Chondrocyte (in vitro differentiated cells): ENCODE measurements around the gene PDCL3. TPM values are rescaled to one million over a fixed set of nuclear protein-coding genes. Genes with fewer than 3 reads are reported as not detected.

Source experiments
- DNase-seq: peaks from one replicate; pipeline ENCODE4 v3.0.0; 2021; ENCODE audit warnings: mixed read lengths, low spot score
- H3K27ac Mint-ChIP-seq: one replicate; pipeline ENCODE4 v1.8.0; 2021; ENCODE audit warnings: mild to moderate bottlenecking, moderate library complexity, mixed read lengths; ENCODE audit not compliant: unreplicated experiment
- H3K27me3 Mint-ChIP-seq: 2 replicates; pipeline ENCODE4 v1.8.0; 2021; ENCODE audit warnings: low read depth, mixed read lengths
- H3K36me3 Mint-ChIP-seq: 2 replicates; pipeline ENCODE4 v1.8.0; 2021; ENCODE audit warnings: low read depth, mixed read lengths
- H3K4me1 Mint-ChIP-seq: 2 replicates; pipeline ENCODE4 v1.8.0; 2021; ENCODE audit warnings: low read depth, mild to moderate bottlenecking, mixed read lengths
- H3K4me3 Mint-ChIP-seq: one replicate; pipeline ENCODE4 v1.8.0; 2021; ENCODE audit warnings: mild to moderate bottlenecking, moderate library complexity, mixed read lengths; ENCODE audit not compliant: unreplicated experiment
- H3K9me3 Mint-ChIP-seq: 2 replicates; pipeline ENCODE4 v1.8.0; 2021; ENCODE audit warnings: low read depth, mixed read lengths
- total RNA-seq: library from RNA; stranded (reverse); gene quantifications from 3 replicates; pipeline ENCODE4 v1.2.1, GENCODE V29; 2021
- TF ChIP-seq, protein P1 (sequence below): fragments of 200-600 bp; sonication (generic); IDR thresholded peaks from 2 replicates; pipeline ENCODE4 v1.5.0; 2021; ENCODE audit warnings: antibody characterized with exemption, mild to moderate bottlenecking, moderate library complexity

PDCL3 gene
- total RNA-seq, 1 donor from 2014 or later, result 27.1 TPM

DNA sequence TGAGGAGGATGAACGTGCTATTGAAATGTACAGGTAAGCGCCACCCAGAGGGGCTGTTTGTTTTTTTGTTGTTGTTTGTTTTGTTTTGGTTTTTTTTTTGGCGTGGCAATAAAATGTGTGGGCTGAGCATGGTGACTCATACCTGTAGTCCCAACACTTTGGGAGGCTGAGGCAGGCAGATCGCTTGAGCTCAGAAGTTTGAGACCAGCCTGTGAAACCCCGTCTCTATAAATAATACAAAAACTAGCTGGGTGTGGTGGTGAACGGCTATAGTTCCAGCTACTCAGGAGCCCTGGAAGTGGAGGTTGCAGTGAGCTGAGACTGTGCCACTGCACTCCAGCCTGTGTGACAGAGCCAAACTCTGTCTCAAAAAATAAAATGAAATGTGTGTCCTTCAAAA lies 6.2 kb downstream of the PDCL3 start:
- no peak overlapping the region for H3K27ac Mint-ChIP-seq
- H3K36me3 Mint-ChIP-seq, result peaks cover 39% of the 10 kb centered on the region

DNA sequence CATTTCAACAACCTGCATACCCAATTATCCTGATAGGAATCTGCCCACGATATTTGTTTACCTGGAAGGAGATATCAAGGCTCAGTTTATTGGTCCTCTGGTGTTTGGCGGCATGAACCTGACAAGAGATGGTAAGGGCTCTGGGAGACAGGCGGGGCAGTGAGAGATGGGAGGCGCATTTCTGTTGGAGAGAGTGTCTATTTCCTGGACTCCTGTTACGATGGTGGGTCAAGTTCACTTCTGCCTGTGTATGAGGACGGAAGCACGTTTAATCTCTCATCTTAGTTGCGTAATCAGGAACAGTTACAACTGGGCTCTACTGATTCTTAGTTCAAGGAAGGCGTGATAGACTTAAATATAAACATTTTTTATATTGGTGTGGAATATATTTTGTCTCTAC lies 8.9 kb downstream of the PDCL3 start:
- Mint-ChIP-seq H3K4me3 (no peak overlapping the region), H3K4me1 (no peaks in the 10 kb centered on the region), H3K27ac (no peak overlapping the region), H3K36me3 (peaks cover 45% of the 10 kb centered on the region), H3K9me3 (no peaks in the 10 kb centered on the region), H3K27me3 (no peaks in the 10 kb centered on the region)
- TF ChIP-seq, protein P1, sequence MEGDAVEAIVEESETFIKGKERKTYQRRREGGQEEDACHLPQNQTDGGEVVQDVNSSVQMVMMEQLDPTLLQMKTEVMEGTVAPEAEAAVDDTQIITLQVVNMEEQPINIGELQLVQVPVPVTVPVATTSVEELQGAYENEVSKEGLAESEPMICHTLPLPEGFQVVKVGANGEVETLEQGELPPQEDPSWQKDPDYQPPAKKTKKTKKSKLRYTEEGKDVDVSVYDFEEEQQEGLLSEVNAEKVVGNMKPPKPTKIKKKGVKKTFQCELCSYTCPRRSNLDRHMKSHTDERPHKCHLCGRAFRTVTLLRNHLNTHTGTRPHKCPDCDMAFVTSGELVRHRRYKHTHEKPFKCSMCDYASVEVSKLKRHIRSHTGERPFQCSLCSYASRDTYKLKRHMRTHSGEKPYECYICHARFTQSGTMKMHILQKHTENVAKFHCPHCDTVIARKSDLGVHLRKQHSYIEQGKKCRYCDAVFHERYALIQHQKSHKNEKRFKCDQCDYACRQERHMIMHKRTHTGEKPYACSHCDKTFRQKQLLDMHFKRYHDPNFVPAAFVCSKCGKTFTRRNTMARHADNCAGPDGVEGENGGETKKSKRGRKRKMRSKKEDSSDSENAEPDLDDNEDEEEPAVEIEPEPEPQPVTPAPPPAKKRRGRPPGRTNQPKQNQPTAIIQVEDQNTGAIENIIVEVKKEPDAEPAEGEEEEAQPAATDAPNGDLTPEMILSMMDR, result no peak
- DNase-seq, result no peak

More for the DNA sequence above, 6.2 kb downstream of the PDCL3 start:
- Mint-ChIP-seq H3K4me3 (no peak overlapping the region), H3K9me3 (no peaks in the 10 kb centered on the region), H3K27me3 (no peaks in the 10 kb centered on the region), H3K4me1 (peaks cover 7% of the 10 kb centered on the region)
- DNase-seq, result no peak
- TF ChIP-seq, protein P1, result no peak

DNA sequence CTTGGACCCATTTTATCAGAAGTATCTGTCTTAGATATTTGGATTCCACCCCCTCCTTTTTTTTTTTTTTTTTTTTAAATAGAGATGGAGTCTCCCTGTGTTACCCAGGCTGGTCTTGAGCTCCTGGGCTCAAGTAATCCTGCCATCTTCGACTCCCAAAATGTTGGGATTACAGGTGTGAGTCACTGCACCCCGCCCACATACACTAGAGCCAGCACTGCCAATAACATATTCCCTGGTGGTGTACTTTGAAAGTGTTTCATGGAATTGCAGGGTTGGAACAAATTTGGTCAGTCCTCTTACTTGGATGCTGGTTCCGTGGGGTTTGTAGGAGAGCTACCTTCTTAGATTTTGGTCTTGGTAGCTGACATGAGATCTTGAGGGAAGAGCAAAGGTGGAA lies 15.0 kb downstream of the PDCL3 start:
- peaks cover 10% of the 10 kb centered on the region for H3K4me1 Mint-ChIP-seq
- peaks cover 19% of the 10 kb centered on the region for H3K36me3 Mint-ChIP-seq
- no peak overlapping the region for H3K4me3 Mint-ChIP-seq
- no peaks in the 10 kb centered on the region for H3K9me3 Mint-ChIP-seq
- TF ChIP-seq, protein P1, result no peak
- no peak overlapping the region for H3K27ac Mint-ChIP-seq
- H3K27me3 Mint-ChIP-seq, result no peaks in the 10 kb centered on the region
- DNase-seq, result no peak

DNA sequence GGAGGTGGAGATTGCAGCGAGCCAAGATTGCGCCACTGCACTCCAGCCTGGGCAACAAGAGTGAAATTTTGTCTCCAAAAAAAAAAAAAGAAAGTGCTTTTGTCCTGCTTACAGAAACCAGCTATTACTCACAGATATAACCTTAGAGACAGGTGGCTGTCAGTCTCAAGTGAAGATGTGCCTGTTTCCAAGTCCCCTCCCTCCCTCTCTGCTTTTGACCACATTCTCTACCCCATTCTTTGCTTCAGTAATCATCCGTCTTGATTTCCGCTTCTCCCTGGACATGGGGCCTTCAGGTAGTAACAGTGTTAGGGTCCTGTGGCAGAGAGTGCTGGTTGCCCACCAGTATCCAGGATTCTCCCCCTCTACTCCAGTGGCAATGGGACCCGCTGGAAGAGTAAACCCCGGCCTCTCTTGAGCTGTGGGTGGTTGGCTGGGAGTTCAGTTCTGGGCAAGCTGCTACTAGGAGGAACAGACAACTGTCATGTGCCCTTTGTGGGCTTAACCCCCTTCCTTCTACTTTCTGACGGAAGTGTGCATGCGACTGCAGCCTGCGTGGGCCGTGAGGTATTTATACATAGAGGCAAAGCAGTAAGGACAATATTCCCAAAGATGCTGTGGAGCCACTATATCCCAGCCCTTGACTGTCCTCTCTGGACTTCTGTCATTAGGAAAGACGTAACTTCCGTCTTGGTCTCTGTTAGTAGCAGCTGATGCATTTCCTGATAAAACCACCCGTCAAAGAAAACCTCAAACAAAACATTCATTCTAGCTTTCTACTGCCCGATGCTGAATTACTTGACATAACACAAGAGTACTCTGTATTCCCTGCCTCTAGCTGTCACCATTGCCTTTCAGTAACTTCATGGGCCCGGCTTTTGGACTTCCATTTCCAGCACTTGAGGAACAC lies 17.8 kb downstream of the PDCL3 start:
- peaks cover 10% of the 10 kb centered on the region for H3K4me1 Mint-ChIP-seq
- peak overlapping the region; percentile 69 for H3K27ac Mint-ChIP-seq
- TF ChIP-seq, protein P1, result no peak
- DNase-seq, result no peak
- peaks cover 4% of the 10 kb centered on the region for H3K9me3 Mint-ChIP-seq
- H3K27me3 Mint-ChIP-seq, result no peaks in the 10 kb centered on the region
- peaks cover 10% of the 10 kb centered on the region for H3K36me3 Mint-ChIP-seq
- H3K4me3 Mint-ChIP-seq, result no peak overlapping the region

DNA sequence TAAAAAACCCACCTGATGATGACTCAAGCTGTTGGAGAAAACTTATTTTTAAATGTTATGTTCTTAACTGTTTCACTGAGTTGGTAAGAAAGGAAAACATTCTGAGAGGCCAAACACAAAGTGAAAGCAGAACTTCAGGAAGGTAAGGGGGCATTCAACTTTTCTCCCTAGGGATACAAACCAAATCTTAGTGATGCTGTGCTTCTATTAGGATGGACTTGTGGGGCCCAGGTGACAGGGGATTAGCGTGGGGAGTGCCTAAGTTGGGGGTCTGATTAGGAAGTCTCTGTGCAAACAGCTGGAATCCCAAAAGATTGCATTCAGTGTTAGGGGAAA lies 18.5 kb downstream of the PDCL3 start:
- Mint-ChIP-seq H3K27ac (peak overlapping the region; percentile 69), H3K9me3 (peaks cover 8% of the 10 kb centered on the region), H3K27me3 (no peaks in the 10 kb centered on the region), H3K4me3 (no peak overlapping the region), H3K36me3 (peaks cover 7% of the 10 kb centered on the region), H3K4me1 (peaks cover 10% of the 10 kb centered on the region)
- no peak for DNase-seq
- TF ChIP-seq, protein P1, result no peak
